NCI-H748 treated with DMSO at 0.1 percent for 48 hours (cell line): ENCODE data around the gene FDX2.
"Not testable (repeated sequence)": the region's sequence is repeated elsewhere in the genome, so short reads cannot be mapped to it uniquely, and the experiment has no call there.

Experiments used
- DNase-seq: peaks from one replicate; lab custom pipeline; 2025; lab: John Stamatoyannopoulos, UW

FDX2 gene

DNA sequence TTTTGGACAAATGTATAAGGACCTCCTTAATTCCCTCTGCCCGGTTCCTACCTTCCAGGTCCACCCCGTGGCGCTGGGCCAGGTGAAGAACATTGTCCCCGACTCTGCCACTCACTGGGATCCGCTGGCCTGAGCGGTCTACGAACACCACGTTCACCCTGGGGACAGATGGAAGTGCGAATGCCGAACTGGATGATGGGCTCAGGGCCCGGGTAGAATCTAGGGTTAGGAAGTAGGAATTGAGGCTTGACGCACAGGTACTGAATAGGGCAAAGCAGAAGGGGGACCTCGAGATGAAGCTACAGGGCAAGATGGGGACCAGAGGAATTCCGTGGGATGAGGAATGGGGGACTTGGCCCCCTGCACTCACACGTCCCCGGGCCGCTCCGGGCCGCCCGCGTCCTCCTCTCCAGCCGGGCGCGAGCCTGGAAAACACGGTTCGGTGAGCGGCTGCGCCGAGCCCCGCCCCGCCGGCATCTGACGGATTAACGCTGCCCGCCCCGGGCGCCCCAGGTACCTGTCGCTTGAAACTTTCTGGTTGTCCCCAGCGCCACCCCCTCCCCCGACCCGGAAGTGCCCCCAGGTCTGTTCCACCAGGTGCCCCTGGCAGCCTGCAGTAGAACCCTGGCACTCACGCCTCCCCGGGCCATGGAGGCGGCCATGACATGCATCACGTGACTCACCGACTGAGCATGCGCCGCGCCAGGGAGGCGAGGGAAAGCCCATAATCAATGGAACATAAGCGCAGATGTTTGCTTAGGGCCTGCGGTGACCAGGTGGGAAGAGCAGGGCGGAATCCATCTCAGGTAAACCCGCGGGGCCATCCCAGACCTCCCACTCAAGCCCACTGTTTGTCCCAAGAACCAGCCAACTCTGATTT lies at the start of gene FDX2:
Gene FDX2 (minus strand): TSS at position 681 of the 880 bp plus-strand sequence. CDS start 19 bp downstream, at position 662.
- DNase-seq: peak; percentile 61

DNA sequence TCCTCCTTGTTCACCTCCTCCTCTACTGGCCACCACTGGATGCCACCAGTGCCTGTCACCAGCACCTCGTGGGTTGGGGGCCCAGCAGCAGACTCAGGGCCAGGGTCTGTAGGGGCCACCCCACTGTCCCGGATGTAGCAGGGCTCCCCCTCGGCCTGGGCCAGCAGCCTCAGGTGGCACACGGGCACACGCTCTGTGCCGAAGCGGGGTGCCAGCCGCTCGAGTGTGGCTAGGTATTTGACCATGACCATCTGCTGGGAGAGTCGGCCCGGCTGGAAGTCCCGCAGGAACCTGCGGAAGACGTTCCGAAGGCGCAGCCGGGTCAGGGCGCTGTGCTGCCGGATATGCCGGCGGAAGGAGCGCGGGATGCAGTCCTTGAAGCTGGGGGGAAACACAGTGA lies 49.7 kb upstream of the FDX2 start:
- no peak for DNase-seq

DNA sequence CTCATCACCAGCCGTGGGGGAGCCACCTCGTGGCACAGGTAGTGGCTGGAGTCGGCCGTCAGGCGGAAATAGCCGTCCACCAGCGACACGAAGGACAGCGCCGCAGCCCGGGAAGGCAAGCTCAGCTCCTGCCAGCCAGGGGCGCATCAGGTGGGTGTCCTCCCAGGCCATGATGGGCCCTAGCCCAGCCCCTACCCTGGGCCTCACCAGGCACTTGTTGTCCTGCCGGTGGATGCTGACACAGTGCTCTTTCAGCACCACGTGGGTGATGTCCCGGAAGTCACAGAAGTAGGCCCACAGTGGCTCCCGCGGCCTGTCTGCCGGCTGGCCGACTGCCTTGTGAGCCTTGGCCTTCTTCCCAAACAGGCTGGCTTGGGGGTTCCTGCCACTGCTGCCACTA lies 48.8 kb upstream of the FDX2 start:
- no peak for DNase-seq

DNA sequence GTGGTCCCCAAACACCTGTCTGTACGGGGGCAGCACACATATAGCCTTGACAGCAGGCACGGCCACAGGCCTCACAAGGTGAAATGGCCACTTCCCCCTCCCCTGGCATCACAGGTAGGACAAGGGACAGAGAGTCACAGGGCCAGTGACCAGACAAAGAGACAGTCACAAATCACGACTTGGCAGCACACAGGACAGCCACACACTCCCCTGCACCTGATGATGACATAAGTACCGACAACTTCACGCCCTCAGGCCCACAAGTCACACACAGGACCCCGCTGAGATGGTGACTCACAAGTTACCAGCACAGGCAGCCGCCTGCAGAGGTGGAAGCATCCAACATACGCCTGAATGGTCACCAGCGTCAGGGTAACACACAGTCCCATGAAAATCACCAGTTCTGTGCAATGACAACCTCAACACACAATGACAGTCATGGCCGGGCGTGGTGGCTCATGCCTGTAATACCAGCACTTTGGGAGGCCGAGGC lies 48.0 kb upstream of the FDX2 start:
- no peak for DNase-seq

DNA sequence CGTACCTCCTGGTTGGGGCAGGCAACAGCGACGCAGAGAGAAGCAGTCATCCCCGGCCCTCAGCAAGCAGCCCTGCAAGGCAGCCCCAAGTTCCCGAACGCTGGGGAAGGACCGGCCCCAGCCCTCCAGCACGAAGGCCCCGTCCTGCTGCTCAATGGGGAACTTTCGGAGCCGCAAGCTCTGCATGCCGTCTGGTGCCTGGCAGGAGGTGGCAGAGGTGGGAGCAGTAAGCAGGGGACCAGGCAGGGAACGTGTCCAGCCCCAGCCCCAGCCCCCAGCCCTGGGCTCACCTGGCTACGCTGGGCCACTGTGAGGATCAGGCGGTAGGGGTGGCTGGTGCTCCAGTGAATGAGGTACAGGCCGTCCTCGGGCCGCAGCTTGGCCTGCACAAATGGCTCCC lies 46.4 kb upstream of the FDX2 start:
- DNase-seq: no peak

DNA sequence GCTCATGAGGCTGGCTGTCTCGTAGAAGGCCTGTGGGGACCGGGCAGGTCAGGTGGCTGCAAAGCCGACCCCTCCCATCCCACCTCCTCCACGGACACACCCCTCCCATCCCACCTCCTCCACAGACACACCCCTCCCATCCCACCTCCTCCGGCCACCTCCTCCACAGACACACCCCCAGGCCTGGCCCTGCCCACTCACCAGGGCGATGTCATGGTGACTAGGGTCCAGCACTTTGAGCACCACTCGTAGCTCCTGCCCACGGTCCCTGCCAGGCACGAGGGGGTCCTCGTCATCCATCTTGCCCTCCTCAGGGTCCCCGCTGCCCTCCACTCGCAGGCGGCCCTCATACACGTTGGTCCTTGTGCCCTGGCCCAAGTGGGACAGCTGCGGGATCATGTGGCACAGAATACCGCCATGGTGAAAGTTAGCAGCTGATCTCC lies 45.8 kb upstream of the FDX2 start:
- no peak for DNase-seq

DNA sequence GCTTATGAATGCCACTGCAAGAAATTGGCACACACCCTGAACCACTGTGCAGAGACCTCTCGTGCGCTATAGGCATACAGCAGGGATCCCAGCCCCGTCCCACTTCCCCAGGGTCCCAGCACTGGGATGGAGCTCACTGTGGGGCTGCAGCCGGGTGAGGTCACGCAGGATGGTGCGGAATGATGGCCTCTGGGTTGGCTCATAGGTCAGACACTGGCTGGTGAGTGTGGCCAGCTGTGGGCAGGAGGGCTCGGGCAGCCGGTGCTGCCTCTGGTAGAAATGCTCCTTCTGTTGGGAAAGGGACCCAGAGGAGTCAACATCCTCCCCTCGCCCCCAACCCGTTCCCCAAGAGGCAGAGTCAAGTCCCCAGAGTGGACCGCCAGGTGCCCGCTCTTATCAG lies 40.6 kb upstream of the FDX2 start:
- no peak for DNase-seq

DNA sequence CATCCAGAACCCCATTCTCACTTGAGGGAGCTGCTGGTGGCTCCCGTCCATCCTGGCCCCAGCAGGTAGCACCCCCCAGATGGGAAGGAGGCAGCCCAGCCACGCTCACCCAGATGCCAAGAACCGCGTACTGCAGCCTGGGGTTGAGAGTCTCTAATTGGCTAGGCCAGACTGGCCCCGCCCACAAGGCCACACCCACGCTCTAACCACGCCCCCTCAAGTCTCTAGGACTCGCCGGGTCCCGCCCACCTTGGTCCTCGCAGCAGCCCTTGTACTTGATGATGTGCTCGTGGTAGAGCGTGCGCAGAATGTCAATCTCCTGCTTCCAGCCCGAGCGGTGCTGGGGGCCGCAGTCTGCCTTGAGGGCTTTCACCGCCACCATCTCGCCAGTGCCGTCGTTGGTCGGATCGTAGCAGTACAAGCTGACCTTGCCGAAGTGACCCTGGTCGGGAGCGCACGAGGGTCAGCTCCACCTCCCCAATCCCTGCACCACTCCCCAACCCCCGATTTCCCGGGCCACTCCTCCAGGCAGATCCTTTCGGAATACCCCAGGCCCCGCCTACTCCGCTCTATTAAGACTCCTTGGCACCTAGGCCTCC lies 38.1 kb upstream of the FDX2 start:
- no peak for DNase-seq

DNA sequence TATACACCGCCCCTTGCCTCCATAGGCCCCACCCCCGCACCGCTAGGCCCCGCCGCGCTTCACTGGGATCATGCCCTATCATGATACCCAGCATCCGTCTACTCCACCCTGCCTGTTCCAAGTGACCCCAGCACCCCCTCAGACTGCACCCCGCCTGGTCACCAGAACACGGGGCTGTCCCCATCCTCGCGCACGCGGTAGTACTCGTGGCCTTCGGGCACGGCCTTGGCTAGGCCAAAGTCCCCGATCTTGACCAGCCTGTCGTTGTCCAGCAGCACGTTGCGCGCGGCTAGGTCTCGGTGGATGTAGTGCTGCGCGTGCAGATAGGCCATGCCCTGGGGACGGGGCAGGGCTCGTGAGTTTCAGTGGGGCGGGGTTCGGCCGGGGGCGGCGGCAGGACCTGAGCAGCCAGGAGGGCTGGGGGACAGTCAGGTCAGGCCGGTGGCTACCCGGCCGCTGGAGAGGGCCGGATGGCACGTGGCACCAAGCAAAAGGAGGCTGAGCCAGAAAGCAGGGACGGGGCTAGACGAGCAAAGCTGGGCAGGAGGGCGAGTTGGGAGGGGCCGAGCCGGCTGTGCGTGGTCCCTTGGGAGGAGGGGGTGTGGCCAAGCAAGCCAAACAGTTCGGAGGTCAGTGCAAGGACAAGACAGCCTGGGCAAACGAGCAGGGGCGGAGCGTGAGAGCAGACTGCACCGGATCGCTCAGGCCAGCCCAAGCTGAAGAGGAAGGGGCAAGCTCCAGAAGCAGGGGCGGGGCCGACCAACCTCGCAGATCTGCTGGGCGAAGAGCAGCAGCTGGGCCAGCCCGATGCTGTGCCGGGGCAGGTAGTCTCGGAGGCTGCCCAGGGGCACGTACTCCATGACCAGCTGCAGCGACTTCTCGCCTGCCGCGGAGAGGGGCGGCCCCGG lies 37.2 kb upstream of the FDX2 start:
- no peak for DNase-seq

DNA sequence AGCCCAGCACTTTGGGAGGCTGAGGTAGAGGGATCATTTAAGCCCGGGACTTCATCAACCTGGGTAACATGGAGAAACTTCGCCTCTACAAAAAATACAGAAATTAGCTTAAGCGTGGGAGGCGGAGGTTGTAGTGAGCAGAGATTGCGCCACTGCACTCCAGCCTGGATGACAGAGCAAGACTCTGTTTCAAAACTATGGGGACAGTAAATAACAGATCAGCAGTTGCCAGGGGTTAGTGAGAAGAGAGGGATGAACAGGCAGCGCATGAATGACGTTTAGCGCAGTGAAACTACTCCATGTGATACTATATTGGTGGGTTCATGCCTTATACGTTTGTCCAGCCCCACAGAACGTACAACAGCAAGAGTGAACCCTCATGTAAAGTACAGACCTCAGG lies 30.7 kb upstream of the FDX2 start:
- DNase-seq: no peak

DNA sequence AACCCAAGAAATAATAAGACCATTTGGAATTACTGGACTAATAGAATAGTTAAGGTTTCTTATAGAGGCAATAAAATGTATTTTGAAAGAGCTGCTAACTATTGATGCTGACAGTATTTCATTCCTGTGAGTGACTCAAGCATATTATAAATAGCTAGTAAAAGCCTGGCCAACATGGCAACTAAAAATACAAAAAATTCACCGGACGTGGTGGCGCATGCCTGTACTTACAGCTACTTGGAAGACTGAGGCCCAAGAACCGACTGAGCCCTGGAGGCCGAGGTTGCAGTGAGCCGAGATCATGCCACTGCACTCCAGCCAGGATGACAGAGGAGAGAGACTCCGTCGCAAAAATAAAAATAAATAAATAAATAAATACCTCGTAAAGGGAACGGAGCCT lies 29.0 kb upstream of the FDX2 start:
- no peak for DNase-seq

DNA sequence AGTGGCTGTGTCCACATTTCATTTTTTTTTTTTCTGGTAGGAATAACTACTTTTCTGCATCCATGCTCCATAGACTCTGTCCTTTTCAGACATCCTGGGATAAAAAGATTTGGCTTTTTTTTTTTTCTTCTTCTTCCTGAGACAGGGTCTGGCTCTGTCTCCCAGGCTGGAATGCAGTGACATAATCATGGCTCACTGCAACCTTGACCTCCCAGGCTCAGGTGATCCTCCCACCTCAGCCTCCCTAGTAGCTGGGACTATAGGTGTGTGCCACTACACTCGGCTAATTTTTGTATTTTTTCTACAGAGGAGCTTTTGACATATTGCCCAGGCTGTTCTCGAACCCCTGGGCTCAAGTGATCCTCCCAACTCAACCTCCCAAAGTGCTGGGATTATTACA lies 27.7 kb upstream of the FDX2 start:
- DNase-seq: no peak

DNA sequence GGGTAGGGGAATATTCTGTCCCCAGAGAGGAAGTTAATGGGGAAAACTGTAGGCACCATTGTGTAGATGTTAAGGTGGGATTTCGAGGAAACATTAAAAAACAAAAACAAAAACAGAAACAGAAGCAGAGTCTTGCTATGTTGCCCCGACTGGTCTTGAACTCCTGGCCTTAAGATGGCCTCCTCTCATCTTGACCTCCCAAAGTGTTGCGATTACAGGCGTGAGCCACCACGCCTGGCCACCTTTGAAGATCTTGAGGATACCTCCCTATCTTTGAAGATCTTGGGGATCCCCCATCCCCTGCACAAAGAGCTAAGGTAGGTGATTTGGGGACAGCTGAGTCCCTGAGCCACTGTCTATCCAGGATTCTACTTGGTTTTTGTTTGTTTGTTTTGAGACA lies 24.2 kb upstream of the FDX2 start:
- no peak for DNase-seq

DNA sequence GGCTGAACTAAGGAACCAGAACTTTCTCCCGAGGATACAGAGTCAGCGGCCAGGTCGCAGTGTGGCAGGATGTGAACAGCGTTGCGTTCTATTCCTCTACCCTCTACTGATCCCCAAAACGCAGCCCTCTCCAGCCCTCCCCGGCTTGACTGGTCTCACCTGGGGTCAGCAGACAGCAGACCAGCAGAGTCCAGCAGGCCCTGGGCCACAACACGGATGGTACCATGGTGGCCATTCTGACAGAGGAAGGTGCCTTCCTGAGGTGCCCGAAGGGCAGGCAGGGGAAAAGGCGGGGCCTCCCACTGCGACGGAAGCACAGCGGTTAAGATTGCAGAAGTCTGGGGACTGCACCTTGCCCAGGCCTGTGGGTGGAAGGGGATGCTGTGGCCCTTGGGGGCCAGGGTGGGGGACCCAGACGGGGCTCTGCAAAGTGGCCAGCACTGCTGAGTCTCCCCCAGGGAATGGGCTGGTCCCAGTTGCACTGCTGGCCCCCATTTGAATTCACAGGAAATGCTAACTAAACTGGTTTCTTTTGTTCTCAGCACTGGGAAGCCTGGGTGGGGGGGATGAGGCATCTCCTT lies 23.7 kb upstream of the FDX2 start, which contains the start of gene ICAM3:
Gene ICAM3 (minus strand): TSS at position 245 of the 581 bp plus-strand sequence. CDS start 10 bp downstream, at position 235.
- no peak for DNase-seq

DNA sequence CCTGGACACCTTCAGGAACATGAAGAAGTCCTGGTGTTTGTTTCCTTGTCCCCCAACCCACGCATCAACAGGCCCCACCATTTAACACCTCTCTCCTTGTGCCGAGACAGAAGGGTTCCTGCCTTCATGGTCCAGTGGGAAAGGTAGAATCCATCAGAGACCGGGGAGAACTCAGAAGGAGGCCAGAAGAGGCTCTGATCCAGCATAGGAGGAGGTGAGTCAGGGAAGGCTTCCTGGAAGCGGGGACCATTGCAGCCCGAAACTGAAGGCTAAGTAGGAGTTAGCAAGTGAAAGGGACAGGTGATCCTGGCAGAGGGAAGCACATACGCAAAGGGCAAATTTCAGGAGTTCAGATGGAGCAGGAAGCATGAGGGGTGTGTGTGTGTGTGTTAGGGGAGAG lies 23.1 kb upstream of the FDX2 start:
- no peak for DNase-seq

DNA sequence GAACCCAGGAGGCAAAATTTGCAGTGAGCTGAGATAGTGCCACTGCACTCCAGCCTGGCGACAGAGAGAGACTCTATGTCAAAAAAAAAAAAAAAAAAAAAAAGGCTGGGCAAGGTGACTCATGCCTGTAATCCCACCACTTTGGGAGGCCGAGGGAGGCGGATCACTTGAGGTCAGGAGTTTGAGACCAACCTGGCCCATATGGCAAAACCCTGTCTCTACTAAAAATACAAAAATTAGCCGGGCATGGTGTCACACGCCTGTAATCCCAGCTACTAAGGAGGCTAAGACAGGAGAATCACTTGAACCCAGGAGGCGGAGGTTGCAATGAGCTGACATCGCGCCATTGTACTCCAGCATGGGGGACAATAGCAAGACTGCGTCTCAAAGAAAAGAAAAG lies 20.9 kb upstream of the FDX2 start:
- DNase-seq: not testable (repeated sequence)

DNA sequence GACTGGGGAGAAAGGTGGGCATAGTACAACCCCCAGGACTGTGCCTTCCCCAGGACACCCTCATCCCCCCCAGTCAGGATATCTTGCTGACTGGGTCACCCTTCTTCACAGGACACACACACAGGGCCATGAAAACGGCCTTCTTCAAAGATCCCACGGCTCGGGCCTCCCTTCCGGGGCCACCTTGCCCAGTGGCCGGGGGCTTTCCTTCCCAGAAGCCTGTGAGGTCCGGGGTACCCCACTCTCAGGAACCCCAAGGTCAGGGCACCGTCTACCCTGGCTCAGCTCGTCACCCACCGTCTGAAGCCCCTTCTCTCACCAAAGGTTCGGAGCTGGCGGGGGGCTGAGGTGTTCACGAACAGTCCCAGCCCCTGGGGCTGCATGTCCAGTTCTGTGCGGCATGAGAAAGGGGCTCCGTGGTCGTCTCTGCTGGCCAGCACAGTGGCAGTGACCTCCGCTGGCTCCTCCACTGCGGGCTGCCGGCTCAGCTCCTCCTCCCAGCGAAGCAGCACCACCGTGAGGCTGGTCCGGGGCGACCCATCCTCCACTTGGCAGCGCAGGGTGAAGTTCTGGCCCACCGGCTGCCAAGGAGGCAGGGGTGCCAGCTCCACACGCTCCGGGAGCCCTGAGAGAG lies 19.7 kb upstream of the FDX2 start:
- no peak for DNase-seq

DNA sequence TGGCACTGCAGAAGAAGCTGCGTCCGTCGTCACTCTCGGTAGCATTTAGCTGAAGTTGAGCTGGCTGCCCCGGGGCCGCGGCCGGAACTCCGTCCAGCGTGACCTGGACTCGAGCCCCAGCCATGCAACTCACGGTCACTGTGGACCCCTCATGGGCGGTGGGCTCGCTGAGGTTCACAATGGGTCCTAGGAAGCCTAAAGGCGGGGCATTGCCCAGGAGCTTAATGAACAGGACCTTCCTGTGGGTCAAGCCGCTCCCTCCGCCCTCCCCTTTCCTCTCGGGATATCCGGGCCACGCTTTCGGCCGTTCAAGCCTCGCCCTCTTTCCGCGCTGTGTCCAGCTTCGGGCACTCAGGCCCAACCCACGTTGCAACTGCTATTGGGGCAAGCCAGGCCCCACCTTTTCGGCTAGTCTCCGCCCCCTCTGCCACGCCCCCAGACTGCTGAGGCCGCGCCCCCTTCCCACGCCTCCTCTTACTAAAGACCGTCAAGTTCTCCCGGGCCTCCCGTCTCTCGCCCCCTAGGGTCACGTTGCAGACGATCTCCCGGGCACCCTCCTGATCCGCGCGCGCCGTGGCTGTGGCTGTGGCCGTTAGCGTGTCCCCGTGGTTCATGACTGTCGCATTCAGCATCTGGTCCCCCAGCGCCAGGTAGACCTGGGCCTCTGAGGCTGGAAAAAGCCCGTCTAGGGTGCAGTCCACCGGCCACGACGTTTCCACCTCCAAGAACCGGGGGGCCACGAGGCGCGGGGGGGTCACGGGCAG lies 19.0 kb upstream of the FDX2 start:
- DNase-seq: peak; percentile 27

DNA sequence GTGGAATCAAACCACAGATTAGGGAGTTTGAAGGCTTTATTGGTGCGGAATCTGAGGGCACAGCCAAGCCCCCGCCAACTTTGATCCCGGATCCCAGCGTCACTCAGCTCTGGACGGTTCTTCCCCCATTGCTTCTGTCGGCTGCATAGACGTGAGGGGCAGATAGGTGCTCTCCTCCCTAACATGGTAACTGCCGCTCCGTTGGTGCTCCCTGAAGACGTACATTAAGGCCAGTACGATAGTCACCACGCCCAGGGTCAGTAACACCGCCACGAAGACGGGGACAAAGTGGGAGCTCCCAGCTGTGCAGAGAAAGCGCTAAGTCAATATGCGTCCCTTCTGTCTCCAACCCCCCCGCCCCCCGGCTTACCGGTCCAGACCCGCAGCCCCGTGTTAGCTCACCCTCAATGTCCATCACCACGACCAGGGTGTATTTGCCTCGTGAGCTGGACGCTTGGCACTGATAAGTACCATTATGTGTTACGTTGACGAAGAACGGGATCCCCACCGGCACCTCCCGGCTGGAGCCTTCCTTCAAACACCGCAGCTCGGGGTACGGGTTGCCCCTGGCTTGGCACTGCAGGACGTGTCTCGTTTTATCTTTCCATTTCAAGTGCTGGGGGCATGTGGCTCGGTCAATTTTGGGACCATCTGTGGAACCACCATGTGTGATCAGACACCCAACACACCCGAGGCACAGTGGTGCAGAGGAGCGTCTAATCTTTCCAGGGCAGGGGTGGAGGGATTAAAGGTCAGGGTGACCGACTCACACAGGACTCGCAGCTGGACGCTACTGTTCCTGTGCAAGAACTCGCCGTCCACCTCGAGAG lies 18.2 kb upstream of the FDX2 start:
- DNase-seq: no peak
